ENCODE results near the gene CUL4A.

CUL4A gene

DNA sequence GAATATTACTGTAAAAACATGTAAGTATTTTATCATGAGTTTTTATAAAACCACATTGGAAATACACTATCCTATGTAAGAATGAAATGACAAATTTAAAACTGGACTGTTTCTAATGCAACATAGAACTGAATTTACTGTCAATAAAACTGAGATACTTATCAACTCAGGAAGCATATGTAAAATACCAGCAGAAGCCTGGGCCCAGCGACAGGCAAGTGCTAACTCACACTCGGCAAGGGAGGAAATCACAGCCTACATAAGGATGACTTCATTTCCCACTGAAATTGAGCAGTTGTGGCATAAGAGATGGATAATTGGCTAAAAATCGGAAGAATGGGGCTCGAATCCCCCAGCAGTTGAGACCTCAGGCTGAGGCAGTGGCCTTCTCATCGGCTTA lies 38.9 kb upstream of the CUL4A start:
- H3K27ac ChIP-seq (ENCODE audit: extremely low read depth, low read depth, low read length), result no peak overlapping the region
- TF ChIP-seq ZNF10 (tag by site-specific recombination; IDR thresholded peaks at IDR 0.05) (no peak), ZNF404 (tag by site-specific recombination; IDR thresholded peaks at IDR 0.05) (no peak), TRIM28 (IDR thresholded peaks at IDR 0.05; ENCODE audit: borderline replicate concordance, low read length) (no peak), ZNF292 (tag by site-specific recombination; IDR thresholded peaks at IDR 0.05; ENCODE audit: borderline replicate concordance, low read depth) (no peak), GLI2 (tag by site-specific recombination; IDR thresholded peaks at IDR 0.05; ENCODE audit: borderline replicate concordance, low read depth) (no peak), ZNF571 (tag by site-specific recombination; IDR thresholded peaks at IDR 0.05) (no peak), ZNF223 (tag by site-specific recombination; IDR thresholded peaks at IDR 0.05) (no peak), ZNF157 (tag by site-specific recombination; IDR thresholded peaks at IDR 0.05) (no peak), SALL2 (tag by site-specific recombination; IDR thresholded peaks at IDR 0.05; ENCODE audit: borderline replicate concordance) (no peak), ZNF112 (tag by site-specific recombination; IDR thresholded peaks at IDR 0.05) (no peak)
- TF ChIP-seq, protein P1, sequence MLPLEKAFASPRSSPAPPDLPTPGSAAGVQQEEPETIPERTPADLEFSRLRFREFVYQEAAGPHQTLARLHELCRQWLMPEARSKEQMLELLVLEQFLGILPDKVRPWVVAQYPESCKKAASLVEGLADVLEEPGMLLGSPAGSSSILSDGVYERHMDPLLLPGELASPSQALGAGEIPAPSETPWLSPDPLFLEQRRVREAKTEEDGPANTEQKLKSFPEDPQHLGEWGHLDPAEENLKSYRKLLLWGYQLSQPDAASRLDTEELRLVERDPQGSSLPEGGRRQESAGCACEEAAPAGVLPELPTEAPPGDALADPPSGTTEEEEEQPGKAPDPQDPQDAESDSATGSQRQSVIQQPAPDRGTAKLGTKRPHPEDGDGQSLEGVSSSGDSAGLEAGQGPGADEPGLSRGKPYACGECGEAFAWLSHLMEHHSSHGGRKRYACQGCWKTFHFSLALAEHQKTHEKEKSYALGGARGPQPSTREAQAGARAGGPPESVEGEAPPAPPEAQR (tag by site-specific recombination; IDR thresholded peaks at IDR 0.05), result no peak
- TF ChIP-seq, protein P2, sequence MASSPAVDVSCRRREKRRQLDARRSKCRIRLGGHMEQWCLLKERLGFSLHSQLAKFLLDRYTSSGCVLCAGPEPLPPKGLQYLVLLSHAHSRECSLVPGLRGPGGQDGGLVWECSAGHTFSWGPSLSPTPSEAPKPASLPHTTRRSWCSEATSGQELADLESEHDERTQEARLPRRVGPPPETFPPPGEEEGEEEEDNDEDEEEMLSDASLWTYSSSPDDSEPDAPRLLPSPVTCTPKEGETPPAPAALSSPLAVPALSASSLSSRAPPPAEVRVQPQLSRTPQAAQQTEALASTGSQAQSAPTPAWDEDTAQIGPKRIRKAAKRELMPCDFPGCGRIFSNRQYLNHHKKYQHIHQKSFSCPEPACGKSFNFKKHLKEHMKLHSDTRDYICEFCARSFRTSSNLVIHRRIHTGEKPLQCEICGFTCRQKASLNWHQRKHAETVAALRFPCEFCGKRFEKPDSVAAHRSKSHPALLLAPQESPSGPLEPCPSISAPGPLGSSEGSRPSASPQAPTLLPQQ (tag by site-specific recombination; IDR thresholded peaks at IDR 0.05), result no peak
- TF ChIP-seq, protein P3, sequence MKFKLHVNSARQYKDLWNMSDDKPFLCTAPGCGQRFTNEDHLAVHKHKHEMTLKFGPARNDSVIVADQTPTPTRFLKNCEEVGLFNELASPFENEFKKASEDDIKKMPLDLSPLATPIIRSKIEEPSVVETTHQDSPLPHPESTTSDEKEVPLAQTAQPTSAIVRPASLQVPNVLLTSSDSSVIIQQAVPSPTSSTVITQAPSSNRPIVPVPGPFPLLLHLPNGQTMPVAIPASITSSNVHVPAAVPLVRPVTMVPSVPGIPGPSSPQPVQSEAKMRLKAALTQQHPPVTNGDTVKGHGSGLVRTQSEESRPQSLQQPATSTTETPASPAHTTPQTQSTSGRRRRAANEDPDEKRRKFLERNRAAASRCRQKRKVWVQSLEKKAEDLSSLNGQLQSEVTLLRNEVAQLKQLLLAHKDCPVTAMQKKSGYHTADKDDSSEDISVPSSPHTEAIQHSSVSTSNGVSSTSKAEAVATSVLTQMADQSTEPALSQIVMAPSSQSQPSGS (tag by site-specific recombination; IDR thresholded peaks at IDR 0.05; ENCODE audit: low read depth), result no peak
- TF ChIP-seq, protein P4, sequence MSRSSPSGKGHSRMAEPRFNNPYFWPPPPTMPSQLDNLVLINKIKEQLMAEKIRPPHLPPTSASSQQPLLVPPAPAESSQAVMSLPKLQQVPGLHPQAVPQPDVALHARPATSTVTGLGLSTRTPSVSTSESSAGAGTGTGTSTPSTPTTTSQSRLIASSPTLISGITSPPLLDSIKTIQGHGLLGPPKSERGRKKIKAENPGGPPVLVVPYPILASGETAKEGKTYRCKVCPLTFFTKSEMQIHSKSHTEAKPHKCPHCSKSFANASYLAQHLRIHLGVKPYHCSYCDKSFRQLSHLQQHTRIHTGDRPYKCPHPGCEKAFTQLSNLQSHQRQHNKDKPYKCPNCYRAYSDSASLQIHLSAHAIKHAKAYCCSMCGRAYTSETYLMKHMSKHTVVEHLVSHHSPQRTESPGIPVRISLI (tag by site-specific recombination; IDR thresholded peaks at IDR 0.05), result no peak
- TF ChIP-seq, protein P5, sequence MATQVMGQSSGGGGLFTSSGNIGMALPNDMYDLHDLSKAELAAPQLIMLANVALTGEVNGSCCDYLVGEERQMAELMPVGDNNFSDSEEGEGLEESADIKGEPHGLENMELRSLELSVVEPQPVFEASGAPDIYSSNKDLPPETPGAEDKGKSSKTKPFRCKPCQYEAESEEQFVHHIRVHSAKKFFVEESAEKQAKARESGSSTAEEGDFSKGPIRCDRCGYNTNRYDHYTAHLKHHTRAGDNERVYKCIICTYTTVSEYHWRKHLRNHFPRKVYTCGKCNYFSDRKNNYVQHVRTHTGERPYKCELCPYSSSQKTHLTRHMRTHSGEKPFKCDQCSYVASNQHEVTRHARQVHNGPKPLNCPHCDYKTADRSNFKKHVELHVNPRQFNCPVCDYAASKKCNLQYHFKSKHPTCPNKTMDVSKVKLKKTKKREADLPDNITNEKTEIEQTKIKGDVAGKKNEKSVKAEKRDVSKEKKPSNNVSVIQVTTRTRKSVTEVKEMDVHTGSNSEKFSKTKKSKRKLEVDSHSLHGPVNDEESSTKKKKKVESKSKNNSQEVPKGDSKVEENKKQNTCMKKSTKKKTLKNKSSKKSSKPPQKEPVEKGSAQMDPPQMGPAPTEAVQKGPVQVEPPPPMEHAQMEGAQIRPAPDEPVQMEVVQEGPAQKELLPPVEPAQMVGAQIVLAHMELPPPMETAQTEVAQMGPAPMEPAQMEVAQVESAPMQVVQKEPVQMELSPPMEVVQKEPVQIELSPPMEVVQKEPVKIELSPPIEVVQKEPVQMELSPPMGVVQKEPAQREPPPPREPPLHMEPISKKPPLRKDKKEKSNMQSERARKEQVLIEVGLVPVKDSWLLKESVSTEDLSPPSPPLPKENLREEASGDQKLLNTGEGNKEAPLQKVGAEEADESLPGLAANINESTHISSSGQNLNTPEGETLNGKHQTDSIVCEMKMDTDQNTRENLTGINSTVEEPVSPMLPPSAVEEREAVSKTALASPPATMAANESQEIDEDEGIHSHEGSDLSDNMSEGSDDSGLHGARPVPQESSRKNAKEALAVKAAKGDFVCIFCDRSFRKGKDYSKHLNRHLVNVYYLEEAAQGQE (tag by site-specific recombination; IDR thresholded peaks at IDR 0.05), result no peak
- no peak overlapping the region for H3K4me3 ChIP-seq (ENCODE audit: low read depth, low read length)
- POLR2A ChIA-PET, result no interaction called here
- H3K4me1 ChIP-seq (ENCODE audit: control insufficient read depth, insufficient read depth, low read length), result no peaks in the 10 kb centered on the region
- H3K36me3 ChIP-seq (ENCODE audit: control insufficient read depth in 2 of 2, insufficient read depth in 1 of 2, low read length in 2 of 2), result peaks cover 0 to 52% of the 10 kb centered on the region in 2 experiments; a peak in 2 of 3 replicates
- no peaks in the 10 kb centered on the region for H3K9me3 ChIP-seq (ENCODE audit: control insufficient read depth, insufficient read depth, low read depth, low read length)
- CTCF ChIA-PET, result no interaction called here
